Neural cell (in vitro differentiated cells): Measurements from ENCODE around the gene NARS2.

Source experiments
- POLR2AphosphoS5 ChIP-seq: IDR thresholded peaks from 2 replicates; pipeline ENCODE4 v1.6.1; 2012
- RAD21 ChIP-seq: fragments of 450-650 bp; conservative IDR thresholded peaks from 2 replicates; pipeline ENCODE4 v1.6.1; 2014; ENCODE audit warnings: antibody characterized with exemption, mild to moderate bottlenecking, moderate library complexity
- TAF1 ChIP-seq: IDR thresholded peaks from 2 replicates; pipeline ENCODE4 v1.6.1; 2012; ENCODE audit warnings: low read depth

DNA sequence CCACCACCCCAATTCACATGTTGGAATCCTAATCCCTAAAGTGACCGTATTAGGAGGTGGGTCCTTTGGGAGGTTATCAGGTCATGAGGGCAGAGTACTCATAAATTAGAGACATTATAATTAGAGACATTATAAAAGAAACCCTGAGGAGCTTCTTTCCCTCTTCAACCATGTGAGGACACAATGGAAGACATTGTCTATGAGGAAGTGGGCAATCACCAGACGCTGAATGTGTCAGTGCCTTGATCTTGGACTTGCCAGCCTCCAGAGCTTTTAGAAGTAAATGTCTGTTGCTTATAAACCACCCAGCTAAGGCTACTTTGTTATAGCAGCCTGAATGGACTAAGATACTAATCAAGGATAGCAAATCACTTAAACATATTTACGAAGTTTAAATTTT, 171.8 kb downstream of the NARS2 start:
- TF ChIP-seq TAF1 (no peak), POLR2AphosphoS5 (no peak), RAD21 (no peak)
